Measurements from ENCODE around the gene RAB3GAP1. TPM values are rescaled to one million over a fixed set of nuclear protein-coding genes. Genes with fewer than 3 reads are reported as not detected.
"Not testable (repeated sequence)": the region's sequence is repeated elsewhere in the genome, so short reads cannot be mapped to it uniquely, and the experiment has no call there.

Gene RAB3GAP1
- total RNA-seq, 1 donor from 2014 or later, result 71.2 TPM

DNA sequence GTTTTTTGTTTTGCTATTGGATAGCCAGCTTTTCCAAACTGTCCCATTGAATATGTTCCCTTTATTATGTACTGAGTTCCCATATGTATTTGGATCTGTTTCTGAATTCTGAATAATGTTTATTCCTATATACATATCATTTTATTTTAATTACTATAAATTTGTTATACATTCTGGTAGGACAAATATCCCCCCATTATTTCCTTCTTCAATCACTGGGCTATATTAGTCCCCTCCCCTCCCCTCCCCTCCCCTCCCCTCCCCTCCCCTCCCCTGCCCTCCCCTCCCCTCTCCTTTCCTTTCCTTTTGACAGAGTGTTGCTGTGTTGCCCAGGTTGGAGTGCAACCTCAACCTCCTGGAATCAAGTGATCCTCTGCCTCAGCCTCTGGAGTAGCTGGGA is 26.3 kb downstream of the RAB3GAP1 start:
- Histone ChIP-seq H3K4me2 (no peak overlapping the region), H3K27me3 (no peaks in the 10 kb centered on the region), H3K9me3 (ENCODE audit: low read depth) (no peaks in the 10 kb centered on the region), H3F3A (ENCODE audit: low read depth) (no peaks in the 10 kb centered on the region), H2AFZ (replicated peaks) (no peak overlapping the region), H4K20me1 (ENCODE audit: low read depth) (no peaks in the 10 kb centered on the region), H3K27ac (no peak overlapping the region), H3K79me2 (ENCODE audit: low read depth) (peaks cover 47% of the 10 kb centered on the region), H3K9ac (no peak overlapping the region), H3K4me3 (no peak overlapping the region), H3K4me1 (no peaks in the 10 kb centered on the region), H3K36me3 (peaks cover 4% of the 10 kb centered on the region)
- Mint-ChIP-seq H3K27ac (no peak overlapping the region), H3K36me3 (peaks cover 58% of the 10 kb centered on the region), H3K9me3 (peaks cover 58% of the 10 kb centered on the region), H3K27me3 (ENCODE audit: insufficient read depth, low read depth) (no peaks in the 10 kb centered on the region), H3K4me1 (no peaks in the 10 kb centered on the region), H3K4me3 (no peak overlapping the region)
- TF ChIP-seq, protein P1, sequence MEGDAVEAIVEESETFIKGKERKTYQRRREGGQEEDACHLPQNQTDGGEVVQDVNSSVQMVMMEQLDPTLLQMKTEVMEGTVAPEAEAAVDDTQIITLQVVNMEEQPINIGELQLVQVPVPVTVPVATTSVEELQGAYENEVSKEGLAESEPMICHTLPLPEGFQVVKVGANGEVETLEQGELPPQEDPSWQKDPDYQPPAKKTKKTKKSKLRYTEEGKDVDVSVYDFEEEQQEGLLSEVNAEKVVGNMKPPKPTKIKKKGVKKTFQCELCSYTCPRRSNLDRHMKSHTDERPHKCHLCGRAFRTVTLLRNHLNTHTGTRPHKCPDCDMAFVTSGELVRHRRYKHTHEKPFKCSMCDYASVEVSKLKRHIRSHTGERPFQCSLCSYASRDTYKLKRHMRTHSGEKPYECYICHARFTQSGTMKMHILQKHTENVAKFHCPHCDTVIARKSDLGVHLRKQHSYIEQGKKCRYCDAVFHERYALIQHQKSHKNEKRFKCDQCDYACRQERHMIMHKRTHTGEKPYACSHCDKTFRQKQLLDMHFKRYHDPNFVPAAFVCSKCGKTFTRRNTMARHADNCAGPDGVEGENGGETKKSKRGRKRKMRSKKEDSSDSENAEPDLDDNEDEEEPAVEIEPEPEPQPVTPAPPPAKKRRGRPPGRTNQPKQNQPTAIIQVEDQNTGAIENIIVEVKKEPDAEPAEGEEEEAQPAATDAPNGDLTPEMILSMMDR (IDR thresholded peaks at IDR 0.05), result no peak
- no peak for TF ChIP-seq EZH2phosphoT487 (IDR thresholded peaks at IDR 0.05)
- TF ChIP-seq EZH2 (IDR thresholded peaks at IDR 0.05), result no peak
- no peak for DNase-seq (ENCODE audit: low spot score)

GRCh38 chr2:135086222-135086621 is 34.1 kb downstream of the RAB3GAP1 start:
- H3F3A ChIP-seq (ENCODE audit: low read depth), result no peaks in the 10 kb centered on the region
- H2AFZ ChIP-seq (replicated peaks), result no peak overlapping the region
- no peak overlapping the region for H3K9ac ChIP-seq
- no peaks in the 10 kb centered on the region for H3K27me3 ChIP-seq
- H3K4me3 ChIP-seq, result no peak overlapping the region
- no peak for DNase-seq (ENCODE audit: low spot score)
- no peaks in the 10 kb centered on the region for H4K20me1 ChIP-seq (ENCODE audit: low read depth)
- Mint-ChIP-seq H3K9me3 (peaks cover 32% of the 10 kb centered on the region), H3K27ac (no peak overlapping the region), H3K36me3 (peaks cover 36% of the 10 kb centered on the region), H3K27me3 (ENCODE audit: insufficient read depth, low read depth) (no peaks in the 10 kb centered on the region), H3K4me3 (no peak overlapping the region), H3K4me1 (no peaks in the 10 kb centered on the region)
- TF ChIP-seq EZH2phosphoT487 (IDR thresholded peaks at IDR 0.05) (no peak), EZH2 (IDR thresholded peaks at IDR 0.05) (no peak)
- TF ChIP-seq, protein P1 (IDR thresholded peaks at IDR 0.05), result no peak
- no peak overlapping the region for H3K4me2 ChIP-seq
- no peaks in the 10 kb centered on the region for H3K9me3 ChIP-seq (ENCODE audit: low read depth)
- H3K79me2 ChIP-seq (ENCODE audit: low read depth), result peaks cover 89% of the 10 kb centered on the region
- H3K36me3 ChIP-seq, result peaks cover 8% of the 10 kb centered on the region
- no peak overlapping the region for H3K27ac ChIP-seq
- no peaks in the 10 kb centered on the region for H3K4me1 ChIP-seq

- Mint-ChIP-seq H3K9me3 (peaks cover 11% of the 10 kb centered on the region), H3K36me3 (peaks cover 26% of the 10 kb centered on the region)
- H3K27ac ChIP-seq; H3K4me1 Mint-ChIP-seq; H3K4me2 ChIP-seq; H3K4me1 ChIP-seq; H3K27me3 Mint-ChIP-seq (ENCODE audit: insufficient read depth, low read depth); H2AFZ ChIP-seq (replicated peaks); H3K4me3 ChIP-seq; H4K20me1 ChIP-seq (ENCODE audit: low read depth); H3K9me3 ChIP-seq (ENCODE audit: low read depth); DNase-seq (ENCODE audit: low spot score); H3K27ac Mint-ChIP-seq; H3K9ac ChIP-seq; H3K36me3 ChIP-seq; H3F3A ChIP-seq (ENCODE audit: low read depth); H3K4me3 Mint-ChIP-seq; H3K27me3 ChIP-seq: not testable (repeated sequence)
- peaks cover 58% of the 10 kb centered on the region for H3K79me2 ChIP-seq (ENCODE audit: low read depth)
These were observed 37.5 kb downstream of the RAB3GAP1 start for GRCh38 chr2:135089597-135089996.

- no peaks in the 10 kb centered on the region for H3K27me3 ChIP-seq
These were observed 39.6 kb downstream of the RAB3GAP1 start for GRCh38 chr2:135091681-135092080.

More at GRCh38 chr2:135091681-135092080, 39.6 kb downstream of the RAB3GAP1 start:
- H3K4me3 ChIP-seq, result no peak overlapping the region
- H3K4me2 ChIP-seq, result no peak overlapping the region
- H3K36me3 ChIP-seq, result peaks cover 9% of the 10 kb centered on the region
- H2AFZ ChIP-seq (replicated peaks), result no peak overlapping the region
- no peak for DNase-seq (ENCODE audit: low spot score)
- peaks cover 2% of the 10 kb centered on the region for H3K27me3 Mint-ChIP-seq (ENCODE audit: insufficient read depth, low read depth)
- no peaks in the 10 kb centered on the region for H3F3A ChIP-seq (ENCODE audit: low read depth)
- H3K27ac ChIP-seq, result no peak overlapping the region
- H3K4me1 ChIP-seq, result no peaks in the 10 kb centered on the region
- H3K27ac Mint-ChIP-seq, result no peak overlapping the region
- H3K4me3 Mint-ChIP-seq, result no peak overlapping the region
- no peaks in the 10 kb centered on the region for H3K4me1 Mint-ChIP-seq
- TF ChIP-seq, protein P1 (IDR thresholded peaks at IDR 0.05), result no peak
- TF ChIP-seq EZH2 (IDR thresholded peaks at IDR 0.05) (no peak), EZH2phosphoT487 (IDR thresholded peaks at IDR 0.05) (no peak)
- no peaks in the 10 kb centered on the region for H4K20me1 ChIP-seq (ENCODE audit: low read depth)
- peaks cover 11% of the 10 kb centered on the region for H3K9me3 Mint-ChIP-seq
- peaks cover 38% of the 10 kb centered on the region for H3K79me2 ChIP-seq (ENCODE audit: low read depth)
- no peaks in the 10 kb centered on the region for H3K9me3 ChIP-seq (ENCODE audit: low read depth)
- peaks cover 31% of the 10 kb centered on the region for H3K36me3 Mint-ChIP-seq
- no peak overlapping the region for H3K9ac ChIP-seq
